Activated CD4-positive, CD25-positive, alpha-beta regulatory T cell treated with anti-CD3 and anti-CD28 coated beads, Interleukin-2, amount 50 U/mL, for 72 hours (primary cell): ENCODE measurements around the gene ATP10A.
A peak's percentile ranks its signal among the peaks of the same experiment; 100 is the strongest.
"Not testable (repeated sequence)": the region's sequence is repeated elsewhere in the genome, so short reads cannot be mapped to it uniquely, and the experiment has no call there.

Source experiments
- DNase-seq: peaks from one replicate; pipeline ENCODE4 v3.0.0; 2021

The ATP10A gene

DNA sequence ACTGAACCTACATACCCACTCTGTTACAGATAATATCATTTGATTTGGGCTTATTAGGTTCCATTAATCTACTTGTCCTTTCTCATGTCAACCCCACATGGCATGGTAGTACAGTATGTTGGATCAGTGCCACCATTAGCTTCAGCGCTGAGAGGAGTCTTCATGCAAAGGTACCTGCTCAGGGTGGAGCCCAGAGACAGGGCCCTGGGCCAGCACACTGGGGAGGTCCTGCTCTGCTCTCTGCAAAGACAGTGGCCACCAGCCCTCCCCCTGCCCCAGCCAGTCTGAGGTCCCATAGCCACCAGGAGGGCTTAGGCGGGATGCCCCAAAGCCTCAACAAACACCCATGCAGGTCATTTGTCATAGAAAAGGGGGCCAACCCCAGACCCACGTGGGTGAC lies 71.0 kb downstream of the ATP10A start:
- no peak for DNase-seq

DNA sequence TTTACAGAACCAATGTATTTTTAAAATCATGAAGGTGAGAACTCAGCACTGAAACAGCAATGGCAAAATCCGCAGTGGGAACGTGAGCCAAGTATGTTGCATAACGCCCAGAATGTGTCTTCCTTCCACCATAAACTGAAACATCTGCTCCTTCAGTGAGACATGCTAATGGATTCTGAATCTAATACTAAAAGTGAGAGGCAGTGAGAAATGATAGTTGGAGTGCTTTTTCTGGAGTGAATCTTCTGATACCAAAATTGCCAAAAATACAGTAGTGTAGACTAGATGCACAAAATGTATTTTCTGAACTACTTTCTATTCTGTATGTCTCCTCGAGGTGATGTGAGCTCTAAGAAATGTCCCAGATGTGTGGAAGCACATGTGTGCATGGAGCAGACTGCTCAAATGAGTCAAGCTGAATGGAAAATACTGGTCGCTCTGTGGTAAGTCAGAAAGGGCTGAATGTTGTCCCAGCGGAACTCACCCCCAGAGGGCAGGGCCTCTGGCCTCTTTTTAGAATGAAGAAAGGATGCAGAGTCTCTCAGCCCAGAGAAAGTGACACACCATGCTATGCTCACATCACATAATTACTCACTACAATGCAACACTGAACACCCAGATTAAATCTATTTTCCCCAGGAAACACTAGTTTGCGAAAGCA lies 73.0 kb downstream of the ATP10A start:
- no peak for DNase-seq

DNA sequence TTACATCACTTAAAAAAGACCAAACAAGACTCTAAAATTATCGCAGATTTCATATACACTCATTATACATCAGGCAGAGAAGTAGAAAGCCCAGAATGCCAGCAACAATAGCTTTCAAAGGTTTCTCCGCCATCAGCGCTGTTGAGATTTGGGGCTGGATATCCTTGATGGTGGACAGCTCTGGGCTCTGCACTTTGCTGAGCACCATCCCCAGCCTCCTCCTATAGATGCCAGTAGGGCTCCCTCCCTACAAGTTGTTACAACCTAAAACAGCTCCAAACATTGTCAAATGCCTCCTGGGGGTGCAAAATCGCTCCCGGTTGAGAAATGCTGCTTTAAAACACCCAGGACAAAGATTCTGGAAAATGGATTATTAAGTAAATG lies 73.5 kb downstream of the ATP10A start:
- DNase-seq: no peak

DNA sequence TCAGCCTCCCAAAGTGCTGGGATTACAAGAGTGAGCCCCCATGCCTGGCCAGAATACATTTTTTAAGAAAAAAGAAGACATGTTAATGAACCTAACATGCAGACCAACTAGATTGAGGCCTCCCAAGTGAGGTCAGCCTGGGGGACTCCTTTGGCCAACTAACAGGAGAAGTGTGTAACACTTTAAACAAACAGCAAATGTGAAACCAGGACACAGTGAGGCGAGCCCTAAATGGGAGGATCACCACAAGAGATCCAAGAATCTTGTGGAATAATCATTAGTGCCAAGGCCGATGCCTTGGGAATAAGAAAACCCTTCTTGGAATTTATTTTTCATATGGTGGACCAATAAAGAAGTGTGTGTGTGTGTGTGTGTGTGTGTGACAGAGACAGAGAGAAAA lies 73.9 kb downstream of the ATP10A start:
- no peak for DNase-seq

DNA sequence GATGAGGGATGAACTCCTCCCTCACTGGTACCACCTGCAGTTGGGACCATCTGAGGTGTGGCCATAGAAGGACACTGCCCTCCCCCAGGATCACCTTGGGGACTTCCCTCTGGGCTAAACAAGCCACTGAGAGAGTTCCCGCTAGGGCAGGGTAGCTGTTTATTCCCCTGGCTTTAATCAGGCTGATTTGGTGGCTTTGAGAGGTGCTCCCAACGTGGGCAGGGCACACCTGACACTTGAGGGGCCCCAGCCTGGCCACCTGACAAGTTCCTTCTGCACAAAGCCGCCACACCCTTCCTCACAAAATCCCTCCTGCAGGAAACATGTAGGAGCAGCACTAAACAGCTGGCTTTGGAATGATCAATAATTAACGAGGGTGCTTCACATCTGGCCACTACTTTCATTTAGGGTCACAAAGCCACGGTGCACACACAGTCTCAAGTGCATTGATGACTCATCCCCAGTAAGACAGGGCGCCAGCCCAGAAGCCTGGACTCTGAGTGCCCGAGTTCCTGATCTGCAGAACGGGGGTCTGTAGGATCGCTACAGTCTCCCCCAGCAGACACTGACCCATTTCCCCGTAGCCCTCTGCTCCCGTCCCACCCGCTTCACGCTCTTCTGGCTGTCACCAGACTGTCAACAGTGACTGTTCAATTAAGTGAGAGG lies 75.1 kb downstream of the ATP10A start:
- no peak for DNase-seq

DNA sequence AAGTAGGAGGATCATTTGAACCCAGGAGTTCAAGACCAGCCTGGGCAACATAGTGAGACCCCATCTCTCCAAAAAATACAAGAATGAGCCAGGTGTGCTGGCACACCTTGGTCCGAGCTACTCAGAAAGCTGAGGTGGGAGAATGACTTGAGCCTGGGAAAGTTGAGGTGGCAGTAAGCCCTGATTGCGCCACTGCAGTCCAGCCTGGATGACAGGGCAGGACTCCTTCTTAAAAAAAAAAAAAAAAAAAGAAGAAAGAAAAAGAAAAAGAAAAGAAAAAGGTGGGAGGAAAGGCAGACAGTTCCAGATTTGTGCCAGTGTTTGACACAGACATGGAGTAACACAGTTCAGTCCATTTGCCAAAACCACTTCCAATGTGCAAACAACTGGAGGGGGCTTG lies 75.7 kb downstream of the ATP10A start:
- DNase-seq: no peak

DNA sequence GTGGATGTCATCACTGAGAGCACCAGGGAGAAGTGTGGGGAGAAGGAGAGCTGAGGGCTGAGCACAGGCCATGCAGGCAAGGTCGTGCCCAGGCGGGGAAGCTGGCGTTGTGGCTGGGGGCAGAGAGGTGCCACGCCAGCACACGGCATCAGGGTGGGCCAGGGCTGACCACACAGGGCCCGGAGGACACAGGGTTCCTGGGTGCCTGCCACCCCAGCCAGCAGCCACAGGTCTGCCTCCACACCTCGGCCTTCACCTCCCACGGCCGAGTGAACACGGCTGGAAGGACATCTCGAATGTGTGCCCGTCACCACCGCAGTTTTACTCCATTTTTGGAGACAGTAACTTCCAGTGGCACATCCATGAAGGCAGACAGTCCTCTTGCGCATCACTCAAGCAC lies 77.1 kb downstream of the ATP10A start:
- DNase-seq: no peak

DNA sequence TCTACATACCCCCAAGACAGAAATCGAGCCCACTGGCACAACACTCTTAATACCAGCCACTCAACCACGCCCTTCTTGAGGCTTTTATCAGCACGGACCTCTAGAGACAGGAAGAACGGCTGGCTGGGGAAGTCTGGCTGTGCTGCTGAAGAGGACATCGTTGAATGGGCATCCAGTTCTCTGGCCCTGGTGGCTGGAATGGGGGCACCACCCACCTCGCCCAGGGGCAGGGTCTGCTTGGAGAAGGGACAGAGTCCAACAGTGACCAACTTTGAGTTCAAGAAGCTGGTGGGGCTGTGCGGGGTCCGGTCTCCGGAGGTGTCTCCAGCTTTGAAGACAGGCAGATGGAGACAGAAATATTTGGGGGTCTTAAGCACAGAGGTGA lies 77.5 kb downstream of the ATP10A start:
- DNase-seq: no peak

DNA sequence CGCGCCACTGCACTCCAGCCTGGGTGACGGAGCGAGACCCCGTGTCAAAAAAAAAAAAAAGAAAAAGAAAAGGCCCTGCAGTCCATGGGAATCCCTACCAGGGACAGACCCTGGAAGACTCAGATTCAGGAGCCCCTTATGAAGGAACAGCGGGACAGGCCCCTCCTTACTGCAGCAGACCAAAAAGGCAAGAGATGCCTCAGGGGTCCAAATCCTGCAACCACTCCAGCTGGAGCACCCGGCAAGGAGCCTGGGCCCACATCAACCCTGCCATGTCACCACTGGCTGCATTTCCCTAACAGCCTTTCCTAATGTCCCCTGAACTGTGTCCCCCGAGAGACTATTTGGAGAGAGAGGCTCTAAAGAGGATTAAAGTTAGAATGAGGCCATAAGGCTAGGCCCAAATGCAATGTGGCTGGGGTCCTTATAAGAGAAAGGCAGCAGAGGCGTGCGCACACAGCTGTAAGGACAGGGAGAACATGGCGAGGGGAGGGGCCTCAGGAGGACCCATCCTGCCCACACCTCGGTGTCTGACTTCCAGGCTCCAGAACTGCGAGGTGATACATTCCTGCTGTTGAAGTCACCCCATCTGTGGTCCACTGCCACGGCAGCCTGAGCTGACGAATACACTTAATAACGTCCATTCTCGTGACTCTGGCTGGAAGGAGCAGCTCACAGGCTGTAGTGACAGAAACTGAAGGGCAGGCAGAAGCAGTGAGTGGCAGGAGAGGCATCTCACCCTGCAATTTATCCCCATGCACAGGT lies 78.1 kb downstream of the ATP10A start:
- no peak for DNase-seq

DNA sequence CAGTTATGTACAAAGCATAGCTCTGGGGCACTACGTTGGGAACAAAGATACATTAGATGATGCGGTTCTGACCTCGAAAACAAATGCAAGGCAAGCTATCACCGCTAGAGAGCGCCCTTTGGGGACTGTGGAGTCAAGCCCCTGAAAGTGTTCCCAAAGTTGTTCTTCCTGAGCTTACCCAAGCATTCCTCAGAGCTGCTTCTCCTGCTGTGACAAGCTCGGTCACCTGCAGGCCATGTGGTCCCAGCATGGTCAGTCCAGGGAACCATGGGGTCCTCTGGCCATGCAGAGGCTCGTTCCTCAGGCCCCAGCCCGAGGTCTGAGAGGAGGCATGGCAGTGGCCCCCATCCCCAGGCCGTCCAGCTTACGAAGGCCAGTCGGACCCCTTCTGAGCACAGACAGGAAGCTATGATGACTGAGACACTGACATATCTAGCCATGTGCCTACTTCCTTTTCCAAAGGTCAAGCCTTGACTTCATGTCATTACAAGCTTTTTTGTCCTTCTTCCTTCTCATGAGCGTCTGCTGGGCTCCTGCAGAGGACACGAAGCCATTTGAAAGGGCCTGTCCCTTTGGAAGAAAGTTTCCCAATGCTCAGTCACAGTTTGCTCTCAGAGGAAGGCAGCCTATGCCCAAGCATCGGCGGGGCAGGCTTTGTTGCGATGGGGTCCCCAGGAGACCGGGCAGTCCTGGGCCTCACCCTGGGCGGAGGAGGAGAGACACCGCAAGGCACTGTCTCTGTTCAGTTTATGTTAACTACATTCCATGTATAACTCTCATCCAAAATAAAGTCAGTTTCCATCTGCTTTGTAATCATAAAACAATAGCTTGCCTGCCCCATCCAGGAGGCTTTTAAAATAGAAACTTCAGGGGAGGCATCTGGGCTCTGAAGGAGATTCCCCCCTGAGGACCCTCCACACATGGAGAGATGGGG lies 79.3 kb downstream of the ATP10A start:
- DNase-seq: peak; percentile 38

DNA sequence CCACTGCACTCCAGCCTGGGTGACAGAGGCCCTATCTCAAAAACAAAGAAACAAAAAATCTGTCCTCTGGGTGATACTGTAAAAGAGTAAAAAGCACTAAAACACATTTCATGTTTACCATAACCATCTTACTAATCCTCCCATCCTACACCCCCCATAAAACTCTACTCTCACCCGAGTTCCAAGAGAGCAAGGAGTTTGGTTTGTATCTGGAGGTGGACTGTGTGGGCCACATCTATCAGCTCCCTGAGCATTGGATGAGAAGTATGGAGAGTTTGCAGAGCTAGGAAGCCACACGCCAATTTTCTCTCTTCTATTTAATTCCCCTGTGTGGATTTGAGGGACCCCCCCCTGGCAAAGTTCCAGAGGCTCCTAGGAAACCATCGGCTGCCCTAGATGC lies 80.0 kb downstream of the ATP10A start:
- DNase-seq: no peak

DNA sequence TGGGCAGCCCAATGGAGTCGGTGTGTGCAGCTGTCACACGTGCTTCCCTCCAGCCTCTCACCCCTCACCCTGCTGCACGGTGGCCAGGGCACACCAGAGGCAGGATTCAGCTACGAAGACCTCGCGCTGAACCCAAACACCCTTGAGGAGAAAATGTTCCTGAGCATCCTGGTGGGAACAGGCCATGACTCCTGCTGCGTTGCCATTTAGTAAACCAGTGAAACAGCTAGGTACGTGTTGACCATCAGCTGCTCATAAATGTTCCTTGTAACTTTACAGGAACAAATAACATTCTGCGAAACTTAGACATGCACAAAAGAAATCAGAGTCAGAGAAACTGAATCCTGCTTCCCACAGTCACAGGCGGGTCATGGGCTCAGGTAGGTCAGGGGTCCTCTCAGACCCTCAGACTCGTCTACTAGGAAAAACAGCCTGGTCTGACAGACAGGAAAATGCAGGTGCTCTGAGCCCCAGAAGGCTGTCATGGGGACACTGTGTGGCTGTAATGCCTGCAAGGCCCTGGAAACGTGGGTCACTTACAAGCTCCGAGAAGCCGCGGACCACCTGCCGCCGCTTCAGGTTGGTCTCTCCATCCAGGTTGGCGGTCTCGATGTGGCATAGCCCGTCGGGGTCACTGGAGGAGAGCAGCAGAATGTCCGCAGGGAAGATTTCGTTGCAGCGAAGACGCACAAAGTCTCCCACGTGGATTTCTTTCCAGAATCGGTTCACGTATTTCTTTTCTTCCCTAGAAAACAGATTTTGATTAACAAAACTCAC lies 82.5 kb downstream of the ATP10A start:
- no peak for DNase-seq

DNA sequence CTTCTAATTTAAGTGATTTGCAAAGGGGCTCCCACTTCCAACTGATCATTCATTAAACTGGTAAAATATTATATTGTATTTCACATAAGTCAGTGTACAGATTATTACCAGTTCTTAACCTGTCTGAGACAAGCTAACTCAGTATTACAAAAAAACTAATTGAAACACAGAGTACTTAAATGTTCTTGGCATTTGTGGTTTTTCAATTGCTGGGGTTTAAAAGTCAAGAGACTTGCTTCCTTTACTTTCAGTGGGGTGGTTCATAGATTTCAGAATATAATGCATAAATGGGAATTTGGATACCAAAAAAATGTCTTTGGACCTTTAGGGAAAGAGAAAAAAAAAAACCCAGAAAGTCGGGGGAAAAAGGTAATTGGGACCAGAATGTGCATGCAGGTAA lies 85.0 kb downstream of the ATP10A start:
- DNase-seq: no peak

DNA sequence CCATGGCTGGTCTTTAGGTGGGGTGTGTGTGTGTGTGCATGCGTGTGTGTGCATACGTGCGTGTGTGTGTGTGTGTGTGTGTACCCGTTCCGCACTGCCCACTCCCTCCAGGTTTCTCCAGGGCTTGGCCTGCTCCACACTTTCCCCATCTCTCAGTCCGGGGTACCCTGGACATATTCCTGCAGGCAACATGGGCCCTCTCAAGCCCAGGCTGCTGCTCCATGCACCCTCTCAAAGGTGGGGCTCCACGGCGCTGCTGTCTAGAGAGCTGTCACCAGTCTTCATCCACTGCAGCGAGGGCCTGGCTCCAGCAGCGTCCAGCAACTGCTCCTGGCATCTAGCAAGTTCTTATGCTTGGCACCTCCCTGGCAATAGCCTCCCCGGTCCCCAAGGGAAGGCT lies 86.1 kb downstream of the ATP10A start:
- no peak for DNase-seq

DNA sequence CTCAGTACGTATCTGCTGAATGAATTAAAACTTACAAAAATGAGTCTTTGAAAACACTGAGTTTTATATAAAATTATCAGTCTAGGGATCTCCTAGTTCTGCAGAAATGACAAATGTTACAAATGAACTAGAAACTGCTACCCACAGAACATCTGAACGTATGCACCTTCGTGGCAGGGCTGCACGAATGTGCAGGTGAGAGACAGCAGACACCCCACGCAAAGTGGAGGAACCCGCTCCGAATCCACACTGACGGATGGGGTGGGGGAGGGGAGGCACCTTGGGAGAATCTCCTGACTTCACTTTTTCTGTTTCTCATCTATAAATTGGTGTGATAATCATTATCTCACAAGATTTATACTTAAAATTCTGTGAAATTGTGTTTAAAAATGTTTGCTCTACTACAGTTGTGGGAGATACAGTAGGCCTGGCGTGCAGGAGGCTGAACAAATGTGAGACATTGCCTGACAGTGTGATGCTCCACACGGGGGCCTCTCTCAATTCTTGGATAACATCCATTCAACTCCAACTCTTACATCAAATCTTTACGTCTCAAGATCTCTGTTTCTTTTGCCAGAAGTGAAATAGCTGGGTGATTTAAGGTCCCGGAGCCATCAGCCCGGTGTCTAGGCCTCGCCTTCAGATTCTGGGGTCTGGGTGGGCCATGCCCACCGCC lies 86.9 kb downstream of the ATP10A start:
- DNase-seq: no peak

DNA sequence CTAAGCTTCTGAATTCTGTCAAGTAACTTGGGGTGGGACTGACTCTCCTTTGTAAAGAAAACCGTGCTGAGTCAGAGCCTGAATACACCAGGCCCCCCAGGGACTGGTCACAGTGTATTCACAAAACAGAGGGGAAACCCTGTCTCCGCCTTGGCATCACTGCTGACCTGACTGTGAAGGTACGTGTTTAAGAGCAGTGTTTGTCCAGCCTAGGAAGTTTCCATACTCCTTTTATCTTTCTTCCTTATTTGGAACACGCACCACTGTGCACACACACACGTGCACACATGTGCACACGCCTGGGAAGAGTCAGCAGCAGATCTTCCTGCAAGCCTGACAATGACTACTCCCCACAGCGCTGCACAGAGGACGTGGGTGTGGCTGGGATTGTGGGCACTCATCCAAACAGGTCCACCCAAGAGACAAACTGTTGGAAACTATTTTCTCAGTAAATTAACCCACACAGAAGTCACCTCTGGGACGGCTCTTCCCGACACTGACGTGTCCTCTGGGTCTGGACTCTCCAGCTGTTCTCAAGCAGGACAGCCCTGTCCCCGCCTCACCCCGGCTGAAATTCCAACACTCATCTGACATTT lies 87.7 kb downstream of the ATP10A start:
- no peak for DNase-seq

DNA sequence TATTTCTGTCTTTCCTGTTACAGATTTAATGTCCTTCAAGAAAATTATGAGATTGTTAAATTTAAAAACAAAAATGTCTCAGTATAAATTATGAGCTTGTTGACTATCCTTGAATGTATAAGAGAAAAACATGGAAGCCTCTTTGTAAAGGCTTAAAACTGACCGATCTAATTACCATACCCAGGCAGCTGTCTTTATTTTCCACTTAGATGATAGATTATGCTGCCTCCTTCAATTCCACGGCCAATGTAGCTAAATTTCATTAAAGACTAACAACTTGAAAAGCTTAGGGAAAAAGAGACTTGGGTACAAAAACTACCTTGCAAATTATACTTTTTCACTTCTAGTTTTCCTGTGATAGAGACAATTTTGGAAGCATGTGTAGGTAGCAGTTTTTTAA lies 88.3 kb downstream of the ATP10A start:
- no peak for DNase-seq

DNA sequence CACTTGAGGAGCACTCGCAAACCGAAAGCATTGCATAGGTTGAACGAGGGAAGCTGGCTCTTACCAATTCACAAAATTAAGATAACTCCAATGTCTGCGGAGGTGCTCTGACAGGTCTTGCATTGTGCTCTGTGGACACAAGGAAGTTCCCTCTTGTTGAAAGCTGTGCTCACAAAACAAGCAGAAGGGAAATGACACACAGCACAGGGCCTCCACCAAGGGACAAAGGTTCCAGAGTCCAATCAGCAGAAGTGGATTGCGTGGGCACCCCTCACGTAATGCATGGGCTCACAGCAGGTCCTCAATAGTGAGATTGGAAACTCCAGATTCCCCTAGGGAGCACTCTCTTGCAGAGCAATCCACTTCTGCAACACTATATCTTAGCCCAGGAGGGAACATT lies 89.9 kb downstream of the ATP10A start:
- DNase-seq: no peak

DNA sequence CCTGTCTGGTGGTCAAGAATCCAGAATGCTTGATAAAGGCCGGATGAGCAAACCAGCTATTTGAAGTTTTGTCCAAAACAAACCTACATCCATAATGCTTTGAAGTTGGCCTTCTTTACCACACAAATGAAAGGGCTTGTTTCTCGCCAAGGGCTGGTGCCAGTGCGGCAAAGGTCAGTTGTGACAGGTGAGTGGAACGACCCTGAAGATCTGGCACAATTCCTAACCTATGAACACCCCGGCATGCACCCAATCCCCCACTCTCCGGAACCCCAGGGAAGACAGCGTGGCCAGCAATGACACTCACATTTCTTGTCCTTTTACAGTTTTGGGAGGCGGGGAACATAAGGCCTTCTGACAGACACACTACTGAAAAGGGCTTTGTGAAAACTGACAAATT lies 90.6 kb downstream of the ATP10A start:
- DNase-seq: no peak

DNA sequence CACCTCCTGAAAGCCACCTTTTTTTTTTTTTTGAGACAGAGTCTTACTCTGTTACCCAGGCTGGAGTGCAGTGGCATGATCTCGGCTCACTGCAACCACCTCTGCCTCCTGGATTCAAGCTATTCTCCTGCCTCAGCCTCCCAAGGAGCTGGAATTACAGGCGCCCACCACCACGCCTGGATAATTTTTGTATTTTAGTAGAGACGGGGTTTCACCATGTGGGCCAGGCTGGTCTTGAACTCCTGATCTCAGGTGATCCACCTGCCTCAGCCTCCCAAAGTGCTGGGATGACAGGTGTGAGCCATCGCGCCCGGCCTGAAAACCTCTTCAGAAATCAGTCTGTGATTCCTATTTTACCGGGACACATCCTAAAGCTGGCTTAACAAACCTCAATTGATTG lies 91.4 kb downstream of the ATP10A start:
- not testable (repeated sequence) for DNase-seq

DNA sequence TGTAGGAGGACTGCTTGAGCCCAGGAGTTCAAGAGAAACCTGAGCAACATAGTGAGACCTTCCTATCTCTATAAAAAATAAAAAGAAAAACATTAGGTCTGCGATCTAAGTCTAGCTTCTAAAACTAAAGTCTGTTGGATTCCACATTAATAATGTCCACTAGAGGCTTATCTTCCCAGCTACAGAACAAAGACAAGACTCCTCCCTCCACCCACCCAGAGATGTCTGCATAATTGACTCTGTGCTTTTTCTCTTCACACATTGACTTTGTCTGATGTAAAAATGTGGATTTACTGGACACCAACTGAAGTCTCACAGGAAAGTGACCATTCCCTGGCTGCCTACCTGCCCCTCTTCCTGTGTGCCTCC lies 91.8 kb downstream of the ATP10A start:
- DNase-seq: no peak
